ENCODE data around the gene JPT2. TPM values are rescaled to one million over a fixed set of nuclear protein-coding genes. Genes with fewer than 3 reads are reported as not detected.
A peak's percentile ranks its signal among the peaks of the same experiment; 100 is the strongest.

JPT2 gene
- polyA plus RNA-seq, 3 donors = 5.4 to 7.5 (median 5.8) TPM

- no peaks in the 10 kb centered on the region for H3K27me3 Mint-ChIP-seq (ENCODE audit: low read depth in 3 of 3)
- DNase-seq = no peak
- no peak overlapping the region for H3K4me2 ChIP-seq (replicated peaks; ENCODE audit: extremely low read depth, low read length, poor library complexity, severe bottlenecking)
- no peak for TF ChIP-seq CTCF (IDR thresholded peaks at IDR 0.05)
- intact Hi-C loops (cut with micrococcal nuclease) = no loop called here
- no peaks in the 10 kb centered on the region for H3K27me3 ChIP-seq (ENCODE audit: control insufficient read depth in 2 of 2, insufficient read depth in 2 of 2, low read length in 2 of 2)
- H3K9ac ChIP-seq (ENCODE audit: insufficient read depth, low read length, poor library complexity, severe bottlenecking) = no peak overlapping the region
- H3K4me3 Mint-ChIP-seq = no peak overlapping the region
- H4K20me1 ChIP-seq (ENCODE audit: insufficient read depth, low read length) = peaks cover 77% of the 10 kb centered on the region
- WGBS (ENCODE audit: insufficient coverage) = 66% methylated on average over 4 of the region's 7 CpGs
- peaks cover 99% of the 10 kb centered on the region for H3K79me2 ChIP-seq (ENCODE audit: insufficient read depth, low read length)
- H3K9me3 ChIP-seq (replicated peaks in 1 of 2; ENCODE audit: control insufficient read depth in 1 of 2, insufficient read depth in 1 of 2, low read length in 2 of 2) = no peaks in the 10 kb centered on the region
- H3K4me3 ChIP-seq (replicated peaks in 1 of 3; ENCODE audit: low read depth in 2 of 3, low read length in 3 of 3) = peak overlapping the region in 1 of 3 experiments; percentile 16
- peaks cover 0 to 36% of the 10 kb centered on the region in 2 donors for H3K36me3 ChIP-seq (replicated peaks in 1 of 2; ENCODE audit: control insufficient read depth in 1 of 2, insufficient read depth in 2 of 2, low read length in 2 of 2)
- H3K4me1 Mint-ChIP-seq = peaks cover 44% of the 10 kb centered on the region
- peaks cover 0 to 2% (median 0%) of the 10 kb centered on the region in 7 donors for H3K9me3 Mint-ChIP-seq
- H3K36me3 Mint-ChIP-seq = peaks cover 13 to 62% of the 10 kb centered on the region in 2 donors
- peak overlapping the region in 3 of 7 donors; percentile 32 to 50 (median 38) for H3K27ac Mint-ChIP-seq
- peak overlapping the region in 1 of 2 donors; percentile 25 for H3K27ac ChIP-seq (ENCODE audit: low read depth in 1 of 2, low read length in 2 of 2)
- H2AFZ ChIP-seq (ENCODE audit: insufficient read depth, low read depth, low read length, poor library complexity, severe bottlenecking) = no peak overlapping the region
- H3K4me1 ChIP-seq (ENCODE audit: control insufficient read depth in 1 of 2, insufficient read depth in 2 of 2, low read length in 2 of 2) = peaks cover 13 to 18% of the 10 kb centered on the region in 2 donors
These were observed 35.3 kb downstream of the JPT2 start for GRCh38 chr16:1713331-1713730.

- Histone ChIP-seq H4K20me1 (ENCODE audit: insufficient read depth, low read length) (peaks cover 71% of the 10 kb centered on the region), H3K27me3 (ENCODE audit: control insufficient read depth in 2 of 2, insufficient read depth in 2 of 2, low read length in 2 of 2) (no peaks in the 10 kb centered on the region), H3K4me3 (replicated peaks in 1 of 3; ENCODE audit: low read depth in 2 of 3, low read length in 3 of 3) (no peak overlapping the region), H3K4me2 (replicated peaks; ENCODE audit: extremely low read depth, low read length, poor library complexity, severe bottlenecking) (no peak overlapping the region), H3K36me3 (replicated peaks in 1 of 2; ENCODE audit: control insufficient read depth in 1 of 2, insufficient read depth in 2 of 2, low read length in 2 of 2) (peaks cover 0 to 30% of the 10 kb centered on the region in 2 donors), H3K27ac (ENCODE audit: low read depth in 1 of 2, low read length in 2 of 2) (no peak overlapping the region), H3K79me2 (ENCODE audit: insufficient read depth, low read length) (peaks cover 99% of the 10 kb centered on the region), H3K4me1 (ENCODE audit: control insufficient read depth in 1 of 2, insufficient read depth in 2 of 2, low read length in 2 of 2) (peaks cover 16 to 21% of the 10 kb centered on the region in 2 donors), H3K9me3 (replicated peaks in 1 of 2; ENCODE audit: control insufficient read depth in 1 of 2, insufficient read depth in 1 of 2, low read length in 2 of 2) (no peaks in the 10 kb centered on the region), H2AFZ (ENCODE audit: insufficient read depth, low read depth, low read length, poor library complexity, severe bottlenecking) (no peak overlapping the region), H3K9ac (ENCODE audit: insufficient read depth, low read length, poor library complexity, severe bottlenecking) (no peak overlapping the region)
- no peak overlapping the region for H3K27ac Mint-ChIP-seq
- intact Hi-C loops (cut with micrococcal nuclease) = no loop called here
- no peaks in the 10 kb centered on the region for H3K27me3 Mint-ChIP-seq (ENCODE audit: low read depth in 3 of 3)
- H3K9me3 Mint-ChIP-seq = peaks cover 0 to 2% (median 0%) of the 10 kb centered on the region in 7 donors
- peaks cover 11 to 62% of the 10 kb centered on the region in 2 donors for H3K36me3 Mint-ChIP-seq
- peak overlapping the region in 1 of 2 donors; percentile 3 for H3K4me3 Mint-ChIP-seq
- H3K4me1 Mint-ChIP-seq = peaks cover 44% of the 10 kb centered on the region
- 60% methylated on average over 14 of the region's 14 CpGs for WGBS (ENCODE audit: insufficient coverage)
- no peak for DNase-seq
- TF ChIP-seq CTCF (IDR thresholded peaks at IDR 0.05) = no peak
These were observed 35.9 kb downstream of the JPT2 start for GRCh38 chr16:1713933-1714332.
